Transverse colon (tissue), 4 donors: ENCODE measurements around the gene WTIP. TPM values are rescaled to one million over a fixed set of nuclear protein-coding genes. Genes with fewer than 3 reads are reported as not detected.

ENCODE experiments used
- DNase-seq: peaks from one replicate; pipeline ENCODE4 v3.0.0-alpha.2; 2019
- H3K27ac ChIP-seq, 4 donors: fragments of 200-600 bp; sonication (generic); 2 replicates each; pipeline ENCODE4 v1.5.1; 2016 to 2018; ENCODE audit warnings: inconsistent platforms in 4 of 4
- H3K27me3 ChIP-seq: fragments of 200-600 bp; sonication (generic); 2 replicates; pipeline ENCODE4 v1.5.1; 2017; ENCODE audit warnings: inconsistent platforms
- H3K36me3 ChIP-seq, 4 donors: fragments of 200-600 bp; sonication (generic); 2 replicates each; pipeline ENCODE4 v1.5.1; 2017 to 2019; ENCODE audit warnings: inconsistent platforms in 4 of 4
- H3K4me1 ChIP-seq, 4 donors: fragments of 200-600 bp; sonication (generic); 2 replicates each; pipeline ENCODE4 v1.5.1; 2017 to 2020; ENCODE audit warnings: inconsistent platforms in 4 of 4
- H3K4me3 ChIP-seq, 4 donors: fragments of 200-600 bp; sonication (generic); 1 replicate in 1 of 4; 2 replicates in 3 of 4; pipeline versions ENCODE4 v1.5.1 to v1.6.1; 2017 to 2019; ENCODE audit warnings: inconsistent platforms in 4 of 4
- H3K9me3 ChIP-seq, 2 donors: fragments of 200-600 bp; sonication (generic); 2 replicates each; pipeline ENCODE4 v1.5.1; 2017 to 2019; ENCODE audit warnings: inconsistent platforms in 2 of 2
- CTCF ChIP-seq, 5 experiments: fragments of 200-600 bp in 3 of 5; fragments of 450-650 bp in 2 of 5; sonication (generic) in 3 of 5; IDR thresholded peaks; 1 replicate in 2 of 5; 2 replicates in 3 of 5; pipeline ENCODE4 v1.5.1; 2016 to 2017; ENCODE audit warnings: antibody characterized with exemption in 5 of 5, inconsistent platforms in 3 of 5, mild to moderate bottlenecking in 2 of 5, moderate library complexity in 1 of 5
- EP300 ChIP-seq: sonication (generic); formaldehyde crosslinking; IDR thresholded peaks from one replicate; pipeline ENCODE4 v1.6.1; 2017; ENCODE audit warnings: antibody characterized with exemption, low read depth
- POLR2A ChIP-seq: fragments of 450-650 bp; IDR thresholded peaks from one replicate; pipeline ENCODE4 v1.6.1; 2016; ENCODE audit warnings: antibody characterized with exemption, mild to moderate bottlenecking, moderate library complexity
- POLR2AphosphoS5 ChIP-seq, 3 donors: sonication (generic); formaldehyde crosslinking; IDR thresholded peaks; one replicate each; pipeline ENCODE4 v1.6.1; 2016; ENCODE audit warnings: antibody characterized with exemption in 3 of 3
- WGBS, 2 donors: methylation state at CpG; one replicate each; pipeline ENCODE4 v1.1.5; 2018; ENCODE audit warnings: low coverage in 1 of 2; 5-methylcytosine and 5-hydroxymethylcytosine counted together
- in situ Hi-C, 4 donors: fragments of 200-750 bp; cut with MboI; loops; one replicate each; pipeline versions ENCODE4 v1.15.0 to v1.15.1; 2017; ENCODE audit warnings: low sequenced_read_pairs in 3 of 4, low pct_ligation_motif_present in 1 of 4, low pct_unique_long_range_greater_than_20kb in 1 of 4
- intact Hi-C: fragments of 100-400 bp; cut with DNase I; formaldehyde crosslinking; loops from one replicate; pipeline ENCODE4 v1.15.1; 2023; ENCODE audit warnings: low total_unique reads
- total RNA-seq, 4 donors: library from RNA; depleted of rRNA; stranded (reverse); fragments of >200 nt; gene quantifications; one replicate each; pipeline ENCODE4 v1.1.0, GENCODE V29; 2016

WTIP gene
- total RNA-seq, 4 donors from 2014 or later: 0.60 to 4.1 (median 2.2) TPM

- H3K27ac ChIP-seq: peak overlapping the region in 2 of 4 donors; percentile 72 to 86
- H3K4me1 ChIP-seq: peaks cover 0 to 15% (median 11%) of the 10 kb centered on the region in 4 donors
- TF ChIP-seq POLR2A (no peak), POLR2AphosphoS5 (IDR thresholded peaks at IDR 0.05) (no peak), EP300 (no peak), CTCF (IDR thresholded peaks at IDR 0.05) (no peak)
- no peak overlapping the region for H3K4me3 ChIP-seq
- in situ Hi-C loops: no loop called here
- H3K36me3 ChIP-seq: no peaks in the 10 kb centered on the region
- H3K9me3 ChIP-seq: no peaks in the 10 kb centered on the region
- no peak for DNase-seq
- WGBS, 2 donors: 85% methylated on average over 19 of the region's 19 CpGs; no CpG with 5 or more reads in 1 of the 2 donors
- H3K27me3 ChIP-seq: peaks cover 31% of the 10 kb centered on the region
- intact Hi-C loops: no loop called here
Measured at GRCh38 chr19:34480491-34480890, 1.1 kb upstream of the WTIP start.

GRCh38 chr19:34481861-34482379 is 362 bp downstream of the WTIP start:
- Histone ChIP-seq H3K27me3 (peaks cover 31% of the 10 kb centered on the region), H3K4me3 (peak overlapping the region; percentile 33 to 59 (median 54)), H3K9me3 (no peaks in the 10 kb centered on the region), H3K36me3 (no peaks in the 10 kb centered on the region), H3K27ac (peak overlapping the region; percentile 68 to 80 (median 76)), H3K4me1 (peaks cover 0 to 15% (median 11%) of the 10 kb centered on the region in 4 donors)
- intact Hi-C loops: no loop called here
- WGBS, 2 donors: 5% methylated on average over 50 of the region's 84 CpGs; no CpG with 5 or more reads in 1 of the 2 donors
- no peak for DNase-seq
- TF ChIP-seq CTCF (IDR thresholded peaks at IDR 0.05) (no peak), EP300 (no peak), POLR2A (no peak), POLR2AphosphoS5 (IDR thresholded peaks at IDR 0.05) (no peak)
- in situ Hi-C loops: no loop called here

- DNase-seq: no peak
- peak overlapping the region; percentile 33 to 59 (median 54) for H3K4me3 ChIP-seq
- in situ Hi-C loops: no loop called here
Measured at GRCh38 chr19:34482380-34483250, 1.1 kb downstream of the WTIP start.

More at GRCh38 chr19:34482380-34483250, 1.1 kb downstream of the WTIP start:
- Histone ChIP-seq H3K36me3 (no peaks in the 10 kb centered on the region), H3K4me1 (peaks cover 0 to 15% (median 11%) of the 10 kb centered on the region in 4 donors), H3K9me3 (no peaks in the 10 kb centered on the region), H3K27ac (peak overlapping the region; percentile 68 to 80 (median 76)), H3K27me3 (peaks cover 31% of the 10 kb centered on the region)
- WGBS, 2 donors: 18% methylated on average over 49 of the region's 72 CpGs; no CpG with 5 or more reads in 1 of the 2 donors
- TF ChIP-seq EP300 (no peak), CTCF (IDR thresholded peaks at IDR 0.05) (no peak), POLR2A (no peak), POLR2AphosphoS5 (IDR thresholded peaks at IDR 0.05) (no peak)
- intact Hi-C loops: no loop called here
